T follicular helper cell (primary cell): ENCODE measurements around the gene PLA2G2D.

Source experiments
- DNase-seq: peaks from one replicate; pipeline ENCODE4 v3.0.0-alpha.2; 2020; ENCODE audit warnings: low read depth

PLA2G2D gene

DNA sequence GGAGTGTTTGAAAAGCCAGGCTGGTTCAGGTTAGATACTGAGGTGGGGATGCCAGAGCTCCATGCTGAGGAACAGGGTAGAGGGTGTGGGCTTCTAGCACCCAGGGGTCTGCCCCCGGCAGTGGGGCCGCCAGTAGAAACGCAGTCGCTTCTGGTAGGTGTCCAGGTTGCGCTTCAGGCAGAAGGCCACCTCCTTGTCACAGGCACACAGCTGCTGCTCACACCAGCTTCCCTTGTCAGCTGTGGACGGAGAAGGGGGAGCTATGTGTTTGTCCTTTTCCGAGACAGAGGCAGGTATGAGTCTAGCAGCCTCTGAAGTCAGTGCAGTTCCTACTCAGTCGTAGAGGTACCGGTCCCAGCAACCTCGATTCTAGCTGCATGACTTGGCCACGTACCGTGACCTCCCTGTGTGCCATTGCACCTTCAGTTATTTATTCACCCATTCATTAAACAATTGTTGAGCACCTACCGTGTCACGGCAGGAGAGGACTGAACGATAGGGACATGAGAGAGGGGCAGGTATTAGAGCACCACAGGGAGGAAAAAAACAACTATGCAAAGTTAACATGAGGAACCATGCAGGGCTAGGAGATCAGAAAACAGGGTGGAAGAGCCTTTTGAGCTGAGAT is 5.2 kb downstream of the PLA2G2D start:
- no peak for DNase-seq

DNA sequence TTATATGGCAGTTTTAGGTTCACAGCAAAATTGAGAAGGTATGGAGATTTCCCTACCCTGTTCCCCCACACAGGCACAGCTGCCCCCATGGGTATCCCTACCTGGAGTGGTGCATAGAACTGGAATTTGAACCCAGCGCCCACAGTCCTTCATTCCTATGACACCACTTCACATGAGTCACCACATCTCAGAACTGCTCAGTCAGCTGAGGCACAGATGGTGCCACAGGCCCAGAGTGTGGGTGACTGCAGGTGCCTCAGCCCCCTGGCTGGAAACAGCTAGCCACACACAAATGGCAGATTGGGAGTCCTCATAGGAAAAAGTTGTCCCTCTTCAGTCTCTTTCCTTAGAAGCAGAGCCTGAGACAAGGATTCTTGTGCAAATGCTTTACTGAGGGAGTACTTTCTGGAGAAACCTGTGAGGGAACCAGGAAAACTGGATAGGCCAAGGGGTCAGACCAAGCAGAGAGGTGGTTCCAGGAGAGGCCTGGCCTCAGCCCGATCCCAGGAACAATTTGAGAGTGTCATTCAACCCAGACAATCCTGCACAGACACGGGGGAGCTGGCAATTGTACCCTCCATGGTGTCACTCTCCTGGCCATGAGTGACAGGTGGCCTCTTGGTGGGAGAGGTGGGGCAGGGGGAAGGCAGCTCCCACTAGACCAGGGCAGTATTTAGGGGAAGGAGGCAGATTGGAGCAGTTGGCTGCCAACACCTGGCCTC is 6.9 kb downstream of the PLA2G2D start:
- no peak for DNase-seq

DNA sequence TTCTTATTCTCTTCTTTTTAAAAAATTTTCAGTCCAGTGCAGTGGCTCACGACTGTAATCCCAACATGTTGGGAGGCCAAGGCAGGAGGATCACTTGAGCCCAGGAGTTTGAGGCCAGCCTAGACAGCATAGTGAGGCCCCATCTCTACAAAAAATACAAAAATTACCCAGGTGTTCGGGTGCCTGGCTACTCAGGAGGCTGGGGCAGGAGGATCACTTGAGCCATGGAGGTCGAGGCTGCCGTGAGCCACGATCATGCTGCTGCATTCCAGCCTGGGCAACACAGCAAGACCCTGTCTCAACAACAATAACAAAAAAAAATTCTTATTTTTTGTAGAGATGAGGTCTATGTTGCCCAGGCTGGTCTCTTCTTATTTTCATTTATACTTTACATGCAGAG is 7.9 kb downstream of the PLA2G2D start:
- DNase-seq, result no peak

DNA sequence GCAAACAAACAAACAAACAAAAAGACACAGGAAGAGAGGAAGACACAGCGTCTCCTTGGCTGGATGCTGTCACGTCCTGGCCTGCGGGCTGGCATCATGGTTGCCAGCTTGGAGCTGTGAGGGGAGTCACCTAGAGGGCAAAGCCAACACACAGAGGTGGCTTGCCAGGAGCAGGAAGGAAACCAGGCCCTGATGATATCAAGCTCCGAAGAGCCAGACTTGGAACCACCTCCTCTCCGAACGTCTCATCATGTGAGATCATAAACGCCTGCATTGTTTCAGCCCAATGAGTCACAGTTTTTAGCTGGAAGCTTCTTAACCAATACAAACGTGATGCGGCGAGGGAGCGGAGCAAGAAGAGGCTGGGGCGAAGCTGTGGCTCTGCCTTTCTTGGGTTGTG is 8.7 kb downstream of the PLA2G2D start:
- no peak for DNase-seq

DNA sequence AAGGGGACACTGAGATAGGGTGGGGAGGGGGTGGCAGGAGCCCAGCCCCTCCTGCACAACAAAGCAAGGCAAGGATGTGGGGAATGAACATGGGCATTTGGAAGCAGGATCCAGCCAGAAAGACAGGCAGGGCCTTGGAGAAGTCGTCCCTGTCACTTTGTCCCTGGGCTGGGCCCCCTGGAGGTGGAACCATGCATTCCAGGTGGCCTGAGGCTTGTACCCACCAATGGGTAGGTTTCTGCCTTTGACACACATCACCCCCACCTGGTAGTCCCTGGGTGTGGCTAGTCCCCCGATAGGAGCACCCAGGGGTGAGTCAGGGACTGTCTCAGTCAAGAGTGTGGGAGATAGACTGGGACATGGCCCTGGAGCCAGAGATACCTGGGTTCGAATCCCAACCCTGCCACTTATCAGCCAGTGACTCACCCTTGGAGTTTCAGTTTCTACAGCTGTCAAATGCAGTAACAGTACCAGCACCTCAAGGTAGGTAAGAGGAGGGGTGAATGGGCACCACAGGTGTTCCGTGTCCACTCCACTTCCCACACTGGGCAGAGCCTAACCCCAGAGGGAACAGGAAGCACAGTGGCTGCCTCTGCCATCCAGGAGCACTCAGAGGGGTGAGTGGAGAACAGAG is 10.0 kb downstream of the PLA2G2D start:
- no peak for DNase-seq

DNA sequence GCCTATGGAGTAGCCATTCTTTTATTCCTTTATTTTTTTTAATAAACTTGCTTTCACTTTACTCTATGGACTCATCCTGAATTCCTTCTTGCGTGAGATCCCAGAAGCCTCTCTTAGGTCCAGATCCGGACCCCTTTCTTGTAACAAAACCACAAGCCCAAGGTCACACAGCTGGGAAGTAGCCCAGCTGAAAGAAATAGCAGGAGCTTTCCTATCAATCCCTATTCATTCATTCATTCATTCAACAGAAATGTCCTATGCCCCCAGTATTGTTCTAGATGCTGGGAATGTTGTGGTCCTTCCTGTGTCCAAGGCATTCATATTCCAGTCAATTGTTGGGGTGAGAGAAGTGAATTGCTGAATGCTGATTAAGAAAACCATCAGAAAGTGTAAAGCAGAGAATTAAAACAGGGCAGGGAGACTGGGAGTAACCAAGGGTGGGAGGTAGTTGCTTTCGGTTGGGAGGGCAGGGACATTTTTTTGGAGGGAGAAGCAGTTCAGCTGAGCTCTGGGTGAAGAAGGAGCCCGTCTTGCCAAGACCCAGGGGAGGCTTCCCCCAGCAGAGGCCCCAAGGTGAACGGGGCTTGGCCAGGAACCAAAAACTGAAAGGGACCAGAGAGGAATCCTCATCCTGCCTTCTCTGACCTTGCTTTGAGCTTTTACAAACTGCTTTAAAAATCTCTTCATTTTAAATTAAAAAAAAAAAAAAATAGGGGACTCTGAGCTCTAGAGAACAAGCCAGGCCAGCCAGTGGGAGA is 10.8 kb downstream of the PLA2G2D start:
- no peak for DNase-seq

DNA sequence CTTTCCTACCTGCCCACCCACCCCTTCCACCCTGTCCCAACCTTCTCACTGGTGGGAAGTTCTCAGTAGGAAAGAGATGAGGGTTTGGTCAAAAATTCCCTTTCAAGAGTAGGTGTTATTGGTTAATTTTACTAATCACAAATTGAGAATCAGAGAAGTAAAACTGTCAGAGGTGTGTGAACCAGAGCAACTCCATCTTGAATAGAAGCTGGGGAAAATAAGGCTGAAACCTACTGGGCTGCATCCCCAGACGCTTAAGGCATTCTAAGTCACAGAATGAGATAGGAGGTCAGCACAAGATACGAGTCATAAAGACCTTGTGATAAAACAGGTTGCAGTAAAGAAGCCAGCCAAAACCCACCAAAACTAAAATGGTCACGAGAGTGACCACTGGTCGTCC is 11.5 kb downstream of the PLA2G2D start:
- no peak for DNase-seq

DNA sequence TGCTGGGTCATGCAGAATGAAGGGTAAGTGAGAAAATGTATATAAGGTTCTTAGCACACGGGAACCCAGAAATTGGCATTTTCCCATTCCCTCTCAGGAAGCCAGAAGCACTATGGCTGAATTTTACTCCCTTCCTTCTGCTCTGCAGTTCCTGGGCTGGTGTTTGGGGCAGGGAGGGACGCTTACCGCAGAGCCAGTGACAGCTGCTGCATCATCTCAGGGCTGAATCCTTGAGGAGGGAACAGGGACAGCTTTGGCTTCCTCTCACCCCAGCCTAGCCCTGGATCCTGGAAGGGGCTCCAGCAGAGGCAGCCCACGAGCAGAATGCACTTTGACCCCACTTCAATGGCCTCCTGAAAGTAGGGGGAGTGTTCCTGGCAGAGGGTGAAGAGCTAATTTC is 12.0 kb downstream of the PLA2G2D start:
- DNase-seq, result no peak

DNA sequence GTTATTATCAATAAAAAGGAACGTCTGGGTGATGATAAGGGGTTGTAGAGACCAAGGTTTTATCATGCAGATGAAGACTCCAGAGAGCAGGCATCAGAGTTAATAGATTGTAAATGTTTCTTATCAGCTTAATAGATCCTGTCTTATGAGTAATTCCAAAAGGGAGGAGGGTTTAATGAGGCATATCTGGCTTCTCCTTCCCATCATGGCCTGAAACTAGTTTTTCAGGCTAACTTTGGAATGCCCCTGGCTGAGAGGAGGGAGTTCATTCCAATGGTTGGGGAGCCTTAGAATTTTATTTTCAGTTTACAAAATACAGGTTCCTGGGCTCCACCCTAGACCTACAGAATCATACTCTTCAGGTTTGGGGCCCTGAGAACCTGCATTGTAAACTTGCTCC is 13.5 kb downstream of the PLA2G2D start:
- DNase-seq, result no peak

DNA sequence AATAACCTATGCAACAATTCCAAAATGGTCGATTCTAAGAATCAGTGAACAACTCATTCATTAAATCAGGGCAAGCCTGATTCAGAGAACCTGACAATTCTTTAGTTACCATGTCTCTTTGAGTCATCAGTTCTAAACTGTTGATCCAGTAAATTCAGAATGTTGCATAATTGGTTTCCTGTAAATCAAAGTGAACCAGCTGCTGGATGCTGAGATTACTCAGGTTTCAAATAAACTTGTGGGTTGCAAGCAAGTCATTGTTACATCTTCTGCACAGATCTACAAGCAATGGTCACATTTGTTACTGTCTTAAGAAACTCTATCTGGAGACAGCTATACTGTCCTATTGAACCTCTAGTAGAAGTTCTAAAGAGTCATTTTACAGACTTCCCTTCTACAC is 16.5 kb downstream of the PLA2G2D start:
- DNase-seq, result no peak

DNA sequence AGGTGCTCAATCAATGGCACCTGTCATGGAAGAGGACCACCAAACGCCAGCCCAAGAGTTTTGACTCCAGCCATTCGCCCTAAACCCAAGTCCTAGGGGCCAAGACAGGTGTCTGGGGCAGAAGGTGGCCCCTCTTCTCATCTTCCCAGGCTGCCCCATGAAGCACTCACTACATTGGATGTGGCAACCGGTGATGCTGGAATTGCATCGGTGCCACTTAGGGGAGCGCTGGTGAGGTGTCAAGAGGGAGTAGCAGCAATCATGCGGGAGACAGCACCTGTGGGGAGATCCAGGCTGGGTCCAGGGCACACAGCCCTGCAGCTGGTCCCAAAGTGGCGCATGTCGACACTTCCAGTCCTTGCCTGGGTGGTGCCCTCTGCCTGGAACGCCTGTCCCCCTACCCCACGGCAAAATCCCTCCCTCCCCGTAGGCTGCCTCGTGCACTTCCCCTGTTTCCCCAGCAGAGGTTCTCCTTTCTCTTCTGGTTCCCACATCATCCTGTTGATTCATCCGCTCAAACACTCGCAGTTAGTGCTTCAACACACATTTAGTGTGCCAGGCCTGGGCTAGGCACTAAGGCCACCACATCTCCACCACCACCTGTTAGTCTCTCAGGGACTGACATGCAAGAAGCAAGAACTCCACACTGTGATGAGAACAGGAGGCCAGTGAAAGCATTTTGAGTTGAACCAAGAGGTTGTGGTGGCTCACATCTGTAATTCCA is 18.5 kb downstream of the PLA2G2D start:
- DNase-seq, result no peak

DNA sequence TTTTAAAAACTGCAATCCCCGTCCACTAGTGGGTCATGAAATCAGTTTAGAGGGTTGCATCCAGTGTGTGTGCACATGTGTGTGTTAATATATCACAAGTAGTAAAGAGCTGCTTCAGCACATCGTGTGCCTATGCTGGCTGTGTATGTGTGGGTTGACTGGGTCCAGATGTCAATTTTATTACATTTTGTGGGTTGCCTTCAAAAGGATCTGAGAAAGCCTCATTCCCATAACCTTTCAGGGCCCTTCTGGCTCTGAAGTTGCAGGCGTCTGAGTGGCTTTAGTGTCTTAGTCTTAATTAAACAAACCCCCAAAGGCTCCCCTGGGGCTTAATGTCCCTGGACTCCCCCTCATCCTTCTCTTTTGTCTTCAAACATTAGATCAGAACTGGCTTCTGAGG is 19.8 kb downstream of the PLA2G2D start:
- no peak for DNase-seq

DNA sequence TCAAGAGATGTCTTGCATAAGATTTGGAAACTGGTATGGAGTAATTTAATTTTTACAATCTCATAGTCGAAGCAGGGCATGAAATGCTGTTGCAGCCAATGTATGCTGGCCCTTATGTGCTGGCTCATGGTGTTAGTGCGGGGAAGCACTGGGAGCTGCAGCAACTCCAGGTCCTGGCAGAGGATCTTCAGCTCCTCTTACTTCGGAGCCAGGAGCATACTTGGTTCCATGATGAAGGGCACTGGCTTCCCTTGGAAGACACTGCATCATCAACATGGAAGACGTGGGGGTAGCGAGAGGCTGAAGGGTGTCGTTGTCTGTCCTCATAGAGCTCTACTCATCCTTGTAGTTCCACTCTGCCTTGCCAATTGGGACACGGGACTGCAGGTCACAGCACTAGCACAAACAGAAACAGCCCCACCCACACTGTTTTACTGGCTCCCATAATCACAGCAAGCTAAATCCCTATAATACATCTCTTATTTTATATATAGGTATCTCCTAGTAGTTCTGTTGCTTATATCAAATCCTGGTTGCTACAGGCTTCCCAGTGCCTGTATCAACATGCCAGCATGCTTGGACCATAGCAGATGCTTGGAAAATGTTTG is 22.4 kb downstream of the PLA2G2D start:
- DNase-seq, result no peak

DNA sequence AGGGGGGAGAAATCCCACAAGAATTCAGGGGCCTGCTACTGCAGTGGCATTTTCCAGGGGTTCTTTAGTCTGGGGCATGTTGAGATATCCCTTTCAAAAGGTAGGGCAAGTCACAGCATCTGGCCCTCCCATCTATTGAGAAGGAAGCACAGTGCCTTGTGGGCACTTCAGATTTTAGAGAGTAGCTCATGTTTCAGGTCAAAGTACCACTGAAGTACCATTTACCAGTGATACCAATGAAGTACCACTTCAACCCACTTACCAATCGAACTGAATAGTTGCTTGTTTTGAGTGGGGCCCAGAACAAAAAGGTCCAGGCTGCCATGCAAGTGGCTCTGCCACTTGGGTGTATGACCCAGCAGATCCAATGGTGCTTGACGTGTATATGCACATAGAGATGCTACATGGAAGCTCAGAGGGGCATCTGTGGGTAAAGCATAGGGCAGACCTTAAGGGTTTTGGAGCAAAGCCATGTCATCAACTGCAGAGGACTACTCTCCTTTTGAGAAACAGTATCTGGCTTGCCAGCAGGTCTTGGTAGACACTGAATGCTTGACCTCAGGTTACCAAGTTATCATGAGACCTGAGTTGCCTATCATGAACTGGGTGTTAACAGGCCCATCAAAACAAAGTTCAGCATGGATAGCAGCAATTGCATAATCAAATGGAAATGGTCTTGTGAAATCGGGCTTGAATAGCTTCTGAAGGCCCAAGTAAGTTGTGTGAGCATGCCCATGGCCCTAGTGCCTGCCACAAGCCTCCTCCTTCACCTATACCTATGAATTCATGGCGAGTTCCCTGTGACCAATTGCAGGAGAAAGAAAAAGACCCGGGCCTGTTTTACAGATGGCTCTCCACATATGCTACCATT is 23.5 kb downstream of the PLA2G2D start:
- no peak for DNase-seq

DNA sequence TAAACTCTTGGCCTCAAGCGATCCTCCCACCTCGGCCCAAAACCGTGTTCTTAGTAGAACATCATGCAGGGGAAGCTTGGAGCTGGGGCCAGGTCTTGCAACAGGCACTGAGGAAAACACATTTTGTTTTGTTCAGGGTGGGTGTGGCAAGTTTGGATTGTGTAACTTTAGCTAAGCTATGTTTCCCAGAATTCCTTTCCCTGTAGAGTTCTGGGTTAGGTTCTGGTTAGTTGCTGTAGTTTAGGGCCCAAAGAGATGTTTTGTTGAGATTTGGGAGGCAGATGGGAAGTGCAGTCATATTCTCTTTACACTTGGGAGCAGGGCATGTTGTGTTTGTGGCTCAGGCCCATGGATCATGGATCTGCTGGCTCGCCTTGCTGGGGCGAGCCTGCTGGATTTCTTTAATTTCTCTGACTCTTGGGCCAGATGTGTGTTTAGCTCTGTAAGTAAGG is 25.4 kb downstream of the PLA2G2D start:
- DNase-seq, result no peak

DNA sequence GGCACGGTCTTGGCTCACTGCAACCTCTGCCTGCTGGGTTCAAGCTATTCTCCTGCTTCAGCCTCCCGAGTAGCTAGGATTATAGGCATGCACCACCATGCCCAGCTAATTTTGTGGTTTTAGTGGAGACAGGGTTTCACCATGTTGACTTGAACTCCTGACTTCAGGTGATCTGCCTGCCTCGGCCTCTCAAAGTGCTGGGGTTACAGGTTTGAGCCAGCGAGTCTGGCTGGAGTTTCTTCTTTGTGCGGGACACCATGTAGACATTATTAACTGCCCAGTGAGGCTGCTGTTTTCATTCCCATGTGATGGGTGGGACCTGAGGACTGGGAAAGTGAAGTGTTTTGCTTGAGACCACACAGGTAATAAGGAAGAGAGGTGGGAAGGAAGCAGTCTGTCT is 26.0 kb downstream of the PLA2G2D start:
- DNase-seq, result no peak

DNA sequence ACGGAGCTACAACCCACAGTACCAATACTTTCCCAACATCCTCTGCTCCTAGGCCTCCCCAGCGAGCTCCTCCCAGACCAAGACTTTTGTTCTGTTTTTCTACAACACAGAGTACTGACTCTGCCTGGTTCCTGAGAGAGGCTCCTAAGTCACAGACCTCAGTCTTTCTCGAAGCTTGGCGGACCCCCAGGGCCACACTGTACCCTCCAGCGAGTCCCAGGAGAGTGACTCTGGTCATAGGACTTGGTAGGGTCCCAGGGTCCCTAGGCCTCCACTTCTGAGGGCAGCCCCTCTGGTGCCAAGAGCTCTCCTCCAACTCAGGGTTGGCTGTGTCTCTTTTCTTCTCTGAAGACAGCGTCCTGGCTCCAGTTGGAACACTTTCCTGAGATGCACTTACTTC is 28.7 kb downstream of the PLA2G2D start:
- no peak for DNase-seq

DNA sequence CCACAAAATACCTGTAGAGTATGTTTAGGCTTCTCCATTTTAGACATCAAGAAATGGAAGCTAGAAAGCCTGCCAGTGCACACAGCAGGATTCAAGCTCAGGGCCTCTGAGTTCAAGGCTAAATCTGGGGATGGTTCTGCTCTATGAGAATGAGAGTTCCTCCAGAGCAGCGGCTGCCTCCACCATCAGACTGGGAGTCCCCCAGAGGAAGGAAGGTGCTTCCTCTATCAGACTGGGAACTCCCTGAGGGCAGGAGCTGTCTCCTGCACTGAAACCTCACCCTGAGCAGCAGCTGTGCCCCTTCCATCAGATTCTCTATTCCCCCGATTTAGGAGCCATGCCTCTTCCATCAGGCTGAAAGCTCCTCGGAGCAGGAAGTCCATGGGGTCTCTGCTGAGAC is 29.2 kb downstream of the PLA2G2D start:
- DNase-seq, result no peak

DNA sequence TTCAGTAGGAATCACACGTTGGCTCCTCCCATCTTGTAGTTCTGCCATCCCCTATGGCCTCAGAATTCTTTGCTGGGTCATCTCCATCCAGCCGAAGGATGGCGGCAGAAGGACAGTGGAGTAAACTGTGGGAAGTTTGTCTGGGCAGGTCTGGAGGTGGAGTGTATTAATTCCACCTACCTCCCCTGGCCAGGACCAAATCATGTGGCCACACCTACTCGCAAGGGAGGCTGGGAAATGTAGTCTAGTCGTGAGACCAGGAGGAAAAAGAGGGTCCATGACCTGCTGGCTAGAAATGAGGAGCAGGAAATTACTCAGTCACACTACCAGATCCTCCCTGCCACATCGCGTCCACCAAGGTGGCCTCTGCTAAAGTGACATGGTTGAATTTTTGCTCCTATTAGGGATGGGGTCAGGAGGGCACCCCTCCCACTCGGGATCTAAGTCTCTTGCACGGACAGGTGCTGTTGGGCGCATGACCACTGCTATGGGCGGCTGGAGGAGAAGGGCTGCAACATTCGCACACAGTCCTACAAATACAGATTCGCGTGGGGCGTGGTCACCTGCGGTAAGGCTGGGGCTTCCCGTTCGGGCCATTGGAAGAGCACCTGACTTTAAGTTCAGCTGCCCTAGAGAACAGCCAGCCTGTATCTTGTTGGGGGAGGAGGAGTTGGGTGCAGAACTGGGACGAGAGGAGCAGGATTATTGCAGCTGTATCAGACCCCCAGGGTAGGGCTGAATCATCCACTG is 29.8 kb downstream of the PLA2G2D start:
- no peak for DNase-seq

DNA sequence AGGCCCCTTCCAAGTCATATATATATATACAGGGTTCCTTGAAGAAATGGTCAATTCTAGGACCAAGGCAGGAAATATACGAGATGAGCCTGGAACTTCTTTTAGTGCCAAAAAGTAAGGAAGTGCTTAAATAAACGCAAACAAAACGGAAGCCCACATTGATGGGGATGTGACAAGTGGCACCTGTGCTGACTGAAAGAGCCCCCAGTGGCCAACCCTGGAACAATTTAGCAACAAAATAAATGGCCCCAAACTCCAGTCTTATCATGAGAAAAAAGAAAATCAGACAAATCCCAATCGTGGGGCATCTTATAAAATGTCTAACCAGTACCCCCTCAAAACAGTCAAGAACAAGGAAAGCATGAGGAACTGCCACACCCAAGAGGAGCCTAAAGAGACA is 31.7 kb downstream of the PLA2G2D start:
- DNase-seq, result no peak
